ENCODE data around the gene NXPH1. TPM values are rescaled to one million over a fixed set of nuclear protein-coding genes. Genes with fewer than 3 reads are reported as not detected.

Gene NXPH1
- total and polyA plus RNA-seq, 5 donors = not detected

DNA sequence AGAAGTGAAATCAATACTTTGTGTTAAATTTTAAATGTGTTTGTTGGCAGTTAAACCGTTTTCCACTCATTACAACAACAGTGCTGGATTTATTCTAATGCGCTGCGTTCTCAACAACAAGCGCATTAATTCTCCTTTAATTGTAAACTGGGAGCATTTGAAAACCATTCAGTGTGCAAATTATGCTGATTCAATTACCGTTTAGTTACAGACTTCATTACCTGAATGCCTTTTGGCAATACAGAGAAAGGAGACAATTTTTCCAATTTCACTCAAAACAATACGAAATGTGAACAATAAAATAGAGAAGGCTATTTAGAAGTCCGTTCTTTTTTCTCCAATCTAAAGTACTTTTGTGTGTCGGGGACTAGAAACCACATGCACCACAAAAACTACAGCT lies 4.2 kb downstream of the NXPH1 start:
- no peak for DNase-seq
- H3K4me1 ChIP-seq (ENCODE audit: control insufficient read depth, insufficient read depth, low read length) = no peaks in the 10 kb centered on the region
- H3K9me3 ChIP-seq (ENCODE audit: control insufficient read depth, low read length) = peaks cover 2% of the 10 kb centered on the region
- no peak for ATAC-seq
- no peak overlapping the region for H3K4me3 ChIP-seq (ENCODE audit: low read length)
- peaks cover 2% of the 10 kb centered on the region for H3K27me3 ChIP-seq (ENCODE audit: control insufficient read depth, insufficient read depth)
- H3K27ac ChIP-seq (ENCODE audit: low read length) = no peak overlapping the region
- intact Hi-C loops (cut with DNase I) = no loop called here
- WGBS = 12% methylated on average over 8 of the region's 8 CpGs

DNA sequence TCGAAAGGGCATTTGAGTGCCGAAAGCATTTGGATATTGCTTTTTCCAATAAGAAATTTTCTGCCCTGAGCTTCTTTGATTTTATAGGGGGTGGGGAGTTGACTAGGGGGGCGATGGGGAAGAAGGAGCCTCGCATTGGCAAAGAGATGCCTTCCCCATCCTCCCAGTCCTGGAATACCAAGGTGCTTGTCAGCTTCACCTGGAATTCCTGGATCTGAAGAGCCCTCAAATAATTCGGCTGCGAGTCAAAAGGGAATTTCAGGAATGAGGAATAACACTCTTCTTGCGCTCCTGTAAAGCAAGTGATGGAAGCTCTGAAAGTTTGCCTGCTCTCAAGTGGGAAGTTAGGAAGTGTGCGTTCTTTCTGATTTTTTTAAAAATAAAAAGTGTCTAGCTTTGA lies 7.3 kb downstream of the NXPH1 start:
- H3K27me3 ChIP-seq (ENCODE audit: control insufficient read depth, insufficient read depth) = peaks cover 2% of the 10 kb centered on the region
- no peak for DNase-seq
- no peaks in the 10 kb centered on the region for H3K4me1 ChIP-seq (ENCODE audit: control insufficient read depth, insufficient read depth, low read length)
- H3K27ac ChIP-seq (ENCODE audit: low read length) = no peak overlapping the region
- ATAC-seq = no peak
- H3K4me3 ChIP-seq (ENCODE audit: low read length) = no peak overlapping the region
- intact Hi-C loops (cut with DNase I) = no loop called here
- WGBS = 12% methylated on average over 8 of the region's 8 CpGs
- peaks cover 2% of the 10 kb centered on the region for H3K9me3 ChIP-seq (ENCODE audit: control insufficient read depth, low read length)

DNA sequence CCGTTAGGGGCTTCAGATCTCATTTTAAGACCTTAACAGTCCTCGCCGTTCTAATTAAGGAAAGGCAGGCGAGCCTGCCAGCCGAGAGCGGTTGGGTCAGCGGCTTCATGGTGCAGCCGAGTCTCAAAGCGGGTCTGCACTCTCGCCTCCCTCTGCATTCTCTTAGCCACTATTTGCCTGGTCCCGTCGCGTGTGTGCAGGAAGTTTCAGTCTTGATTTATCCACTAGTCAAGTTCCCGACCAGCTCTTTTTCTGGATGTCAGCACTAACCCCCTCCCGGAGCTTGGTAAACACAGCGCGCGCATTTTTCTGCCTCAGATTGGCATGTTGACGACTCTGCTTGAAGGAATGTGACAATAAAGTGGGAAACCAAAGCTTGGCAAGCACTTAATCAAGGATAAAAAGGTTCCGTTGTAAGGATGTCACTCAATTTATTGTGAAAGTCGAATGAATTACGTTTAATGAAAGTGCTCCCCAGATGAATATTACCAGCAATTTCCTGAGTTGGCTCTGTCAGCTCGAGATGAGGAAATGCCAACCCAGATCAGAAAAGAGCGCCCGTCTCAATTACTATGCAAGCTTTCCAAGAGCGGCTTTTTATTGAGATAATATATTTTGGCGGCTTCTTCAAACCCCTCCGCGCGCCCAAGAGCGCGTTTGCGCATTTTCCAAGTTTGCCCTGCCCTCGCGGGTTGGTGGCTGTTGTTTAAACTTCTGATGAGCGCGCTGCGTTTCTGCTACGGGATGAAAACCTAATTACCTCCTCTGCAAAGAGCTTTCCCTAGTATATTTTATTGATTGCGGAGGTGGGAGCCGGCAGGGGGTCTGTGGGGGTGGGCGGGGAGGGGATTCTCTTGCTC lies 7.9 kb downstream of the NXPH1 start:
- intact Hi-C loops (cut with DNase I) = no loop called here
- H3K27me3 ChIP-seq (ENCODE audit: control insufficient read depth, insufficient read depth) = peaks cover 2% of the 10 kb centered on the region
- WGBS = 4% methylated on average over 42 of the region's 42 CpGs
- ATAC-seq = no peak
- H3K27ac ChIP-seq (ENCODE audit: low read length) = no peak overlapping the region
- H3K9me3 ChIP-seq (ENCODE audit: control insufficient read depth, low read length) = peaks cover 2% of the 10 kb centered on the region
- H3K4me1 ChIP-seq (ENCODE audit: control insufficient read depth, insufficient read depth, low read length) = no peaks in the 10 kb centered on the region
- no peak for DNase-seq
- no peak overlapping the region for H3K4me3 ChIP-seq (ENCODE audit: low read length)

DNA sequence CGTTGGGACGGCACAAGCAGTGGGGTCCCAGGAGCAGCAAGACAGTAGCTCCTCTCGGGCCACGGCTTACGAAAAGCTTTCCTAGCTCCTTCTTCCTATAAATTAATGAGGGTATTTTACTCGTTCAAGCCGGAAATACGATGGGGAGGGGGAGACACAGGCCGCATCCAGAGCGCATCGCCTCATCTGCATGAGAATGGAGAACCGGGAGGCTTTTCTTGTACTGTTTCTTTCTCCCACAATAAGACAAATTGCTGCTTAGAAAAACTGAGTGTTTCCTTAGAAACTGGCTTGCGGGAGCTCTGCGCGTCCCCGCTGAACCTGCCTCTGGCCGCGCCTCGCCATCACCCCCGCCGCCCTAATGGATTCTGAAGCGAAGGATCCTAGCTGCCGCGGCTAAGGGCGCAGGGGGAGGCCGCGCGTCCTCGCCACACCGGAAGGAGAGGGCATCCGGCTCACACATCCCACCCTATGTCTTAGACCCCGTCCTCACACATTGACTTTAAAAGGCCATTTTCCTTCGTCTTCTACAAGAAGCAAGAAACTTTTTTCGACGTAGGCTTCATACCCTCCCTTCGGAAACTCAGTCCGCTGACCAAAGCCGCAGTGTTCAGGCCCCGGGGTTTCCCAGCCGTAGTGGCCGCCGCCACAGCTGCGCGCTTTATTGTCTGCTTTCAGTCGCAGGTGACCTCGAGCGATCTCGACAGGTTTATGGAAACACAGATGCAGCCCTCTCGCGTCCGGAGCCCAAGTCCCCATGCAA lies 8.8 kb downstream of the NXPH1 start:
- ATAC-seq = no peak
- 3% methylated on average over 51 of the region's 51 CpGs for WGBS
- intact Hi-C loops (cut with DNase I) = no loop called here
- peaks cover 2% of the 10 kb centered on the region for H3K9me3 ChIP-seq (ENCODE audit: control insufficient read depth, low read length)
- no peak overlapping the region for H3K27ac ChIP-seq (ENCODE audit: low read length)
- peaks cover 2% of the 10 kb centered on the region for H3K27me3 ChIP-seq (ENCODE audit: control insufficient read depth, insufficient read depth)
- H3K4me1 ChIP-seq (ENCODE audit: control insufficient read depth, insufficient read depth, low read length) = no peaks in the 10 kb centered on the region
- DNase-seq = no peak
- H3K4me3 ChIP-seq (ENCODE audit: low read length) = no peak overlapping the region

DNA sequence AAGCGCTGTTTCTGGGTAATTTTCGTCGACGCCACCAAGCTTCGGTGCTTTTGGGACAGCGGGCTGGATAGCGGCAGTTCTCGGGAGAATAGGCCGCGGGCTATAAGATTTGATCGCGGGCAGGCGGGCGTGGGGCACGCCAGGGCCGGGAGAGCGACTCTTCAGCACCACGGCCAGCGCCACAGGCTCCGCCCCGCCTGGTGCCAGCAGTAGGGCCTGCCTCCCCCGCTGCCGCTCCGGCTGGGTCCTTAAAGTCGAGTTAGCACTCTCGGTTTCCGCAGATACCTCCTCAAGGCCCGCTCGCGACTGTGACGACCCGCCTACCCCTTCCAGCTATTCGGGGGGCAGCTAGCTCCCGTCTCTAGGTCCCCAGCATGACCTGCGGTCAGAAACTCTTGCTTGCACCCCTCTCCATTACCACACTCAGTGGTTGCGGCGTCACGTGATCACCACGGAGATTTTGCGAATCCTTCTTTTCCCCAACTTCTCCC lies 9.4 kb downstream of the NXPH1 start:
- DNase-seq (peak; percentile 62 to 85 (median 79)), ATAC-seq (peak; percentile 81 to 83)
- peaks cover 2% of the 10 kb centered on the region for H3K9me3 ChIP-seq (ENCODE audit: control insufficient read depth, low read length)
- intact Hi-C loops (cut with DNase I) = no loop called here
- no peak overlapping the region for H3K27ac ChIP-seq (ENCODE audit: low read length)
- H3K4me3 ChIP-seq (ENCODE audit: low read length) = peak overlapping the region; percentile 3
- 2% methylated on average over 40 of the region's 40 CpGs for WGBS
- H3K27me3 ChIP-seq (ENCODE audit: control insufficient read depth, insufficient read depth) = peaks cover 2% of the 10 kb centered on the region
- no peaks in the 10 kb centered on the region for H3K4me1 ChIP-seq (ENCODE audit: control insufficient read depth, insufficient read depth, low read length)

DNA sequence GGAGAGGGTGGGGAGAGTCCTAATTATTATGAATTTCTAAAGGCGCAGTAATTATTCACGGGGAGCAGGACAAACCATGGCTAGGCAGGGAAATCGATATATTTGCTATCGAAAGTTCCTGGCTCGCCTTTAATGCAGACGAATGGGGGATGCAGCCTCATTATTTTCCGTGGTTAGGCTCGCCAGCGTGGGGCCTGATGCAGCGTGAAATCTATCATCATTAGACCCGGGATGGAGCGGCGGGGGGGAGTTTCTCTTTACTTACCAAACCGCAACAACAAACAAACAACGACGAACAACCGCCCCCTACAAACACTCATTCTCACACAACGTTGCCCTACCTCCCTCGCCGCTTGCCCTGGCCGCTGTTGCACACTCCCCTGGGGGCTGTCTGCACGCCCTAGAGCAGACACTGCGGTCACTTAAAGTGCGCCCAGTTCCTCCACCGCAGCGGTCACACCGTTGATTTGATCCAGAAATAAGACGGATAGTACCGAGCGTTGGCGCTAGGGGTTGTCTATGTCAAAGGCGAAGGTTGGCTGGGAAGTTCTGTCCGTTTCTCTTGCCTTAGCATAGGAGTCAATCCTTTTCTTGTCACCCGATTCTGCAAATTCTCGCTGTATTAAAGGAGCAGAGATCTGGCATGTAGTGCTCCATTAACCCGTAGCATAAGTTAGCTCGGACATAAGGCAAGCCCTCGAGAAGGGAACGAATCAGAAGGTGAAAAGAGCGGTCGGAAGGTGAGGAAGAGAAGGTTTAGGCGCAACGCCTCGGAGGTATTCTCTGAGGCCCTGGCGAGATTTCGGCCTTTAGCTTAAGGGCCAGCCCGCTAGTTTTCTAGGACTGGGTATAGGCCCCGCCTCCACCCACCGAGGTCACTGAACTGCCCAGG lies 10.4 kb downstream of the NXPH1 start:
- DNase-seq (no peak), ATAC-seq (no peak)
- H3K9me3 ChIP-seq (ENCODE audit: control insufficient read depth, low read length) = peaks cover 2% of the 10 kb centered on the region
- H3K27me3 ChIP-seq (ENCODE audit: control insufficient read depth, insufficient read depth) = peaks cover 2% of the 10 kb centered on the region
- intact Hi-C loops (cut with DNase I) = no loop called here
- WGBS = 4% methylated on average over 49 of the region's 49 CpGs
- H3K27ac ChIP-seq (ENCODE audit: low read length) = no peak overlapping the region
- H3K4me1 ChIP-seq (ENCODE audit: control insufficient read depth, insufficient read depth, low read length) = no peaks in the 10 kb centered on the region
- no peak overlapping the region for H3K4me3 ChIP-seq (ENCODE audit: low read length)

DNA sequence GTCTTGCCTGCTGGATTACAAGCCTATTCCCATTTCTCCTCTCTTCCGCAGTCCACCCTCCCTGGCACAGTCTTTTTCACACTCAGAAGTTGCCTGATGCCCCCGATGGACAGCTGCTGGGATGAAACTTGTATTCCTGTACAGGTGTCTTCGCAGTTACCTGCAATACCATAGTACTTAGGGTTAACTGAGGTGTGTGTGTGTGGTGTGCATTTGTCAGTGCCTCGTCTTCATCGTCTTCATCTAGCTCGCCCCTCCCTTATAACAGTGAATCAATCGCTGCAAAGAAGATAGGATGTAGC lies 11.0 kb downstream of the NXPH1 start:
- H3K27me3 ChIP-seq (ENCODE audit: control insufficient read depth, insufficient read depth) = peaks cover 2% of the 10 kb centered on the region
- H3K27ac ChIP-seq (ENCODE audit: low read length) = no peak overlapping the region
- H3K4me1 ChIP-seq (ENCODE audit: control insufficient read depth, insufficient read depth, low read length) = no peaks in the 10 kb centered on the region
- no peak for ATAC-seq
- intact Hi-C loops (cut with DNase I) = no loop called here
- DNase-seq = no peak
- WGBS = 39% methylated on average over 7 of the region's 7 CpGs
- H3K4me3 ChIP-seq (ENCODE audit: low read length) = no peak overlapping the region
- H3K9me3 ChIP-seq (ENCODE audit: control insufficient read depth, low read length) = peaks cover 2% of the 10 kb centered on the region

DNA sequence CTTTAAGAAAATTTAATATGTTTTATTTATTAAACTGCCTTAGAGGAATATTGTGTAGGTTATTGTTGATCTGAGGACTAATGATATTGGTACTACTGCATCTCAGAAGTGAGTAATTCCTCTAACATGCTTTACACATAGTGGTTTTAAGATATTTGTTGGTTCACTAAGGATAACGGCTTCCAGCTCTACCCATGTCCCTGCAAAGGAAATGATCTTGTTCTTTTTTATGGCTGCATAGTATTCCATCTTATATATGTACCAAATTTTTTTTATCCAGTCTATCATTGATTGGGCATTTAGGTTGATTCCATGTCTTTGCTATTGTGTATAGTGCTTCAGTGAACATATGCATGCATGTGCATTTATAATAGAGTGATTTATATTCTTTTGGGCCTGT lies 20.1 kb downstream of the NXPH1 start:
- H3K27ac ChIP-seq (ENCODE audit: low read length) = no peak overlapping the region
- no peak overlapping the region for H3K4me3 ChIP-seq (ENCODE audit: low read length)
- ATAC-seq (no peak), DNase-seq (no peak)
- no peaks in the 10 kb centered on the region for H3K27me3 ChIP-seq (ENCODE audit: control insufficient read depth, insufficient read depth)
- H3K4me1 ChIP-seq (ENCODE audit: control insufficient read depth, insufficient read depth, low read length) = no peaks in the 10 kb centered on the region
- 52% methylated on average over 1 of the region's 1 CpG for WGBS
- intact Hi-C loops (cut with DNase I) = no loop called here
- H3K9me3 ChIP-seq (ENCODE audit: control insufficient read depth, low read length) = no peaks in the 10 kb centered on the region

DNA sequence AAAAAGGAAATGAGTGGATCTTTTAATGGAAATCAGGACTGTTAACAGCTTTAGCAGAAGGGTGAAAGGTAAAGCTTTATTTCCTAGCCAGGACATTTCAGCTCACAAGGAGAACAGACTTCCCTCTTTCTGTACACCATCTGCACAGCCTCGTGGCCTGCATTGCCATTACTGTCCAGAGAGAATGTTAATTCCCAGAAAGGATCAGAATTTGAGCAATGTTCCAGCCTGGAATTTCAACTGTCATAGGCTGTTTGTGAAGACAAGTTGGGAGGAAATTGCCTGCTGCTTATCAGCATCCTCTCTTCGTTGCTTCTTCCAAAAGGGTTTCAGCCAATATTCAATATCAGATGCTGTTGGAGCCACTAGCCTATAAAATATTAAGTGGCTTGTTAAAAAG lies 22.0 kb downstream of the NXPH1 start:
- no peak for DNase-seq
- intact Hi-C loops (cut with DNase I) = no loop called here
- 25% methylated on average over 2 of the region's 2 CpGs for WGBS
- Histone ChIP-seq H3K4me3 (ENCODE audit: low read length) (no peak overlapping the region), H3K27me3 (ENCODE audit: control insufficient read depth, insufficient read depth) (no peaks in the 10 kb centered on the region), H3K9me3 (ENCODE audit: control insufficient read depth, low read length) (no peaks in the 10 kb centered on the region), H3K4me1 (ENCODE audit: control insufficient read depth, insufficient read depth, low read length) (no peaks in the 10 kb centered on the region), H3K27ac (ENCODE audit: low read length) (no peak overlapping the region)
- no peak for ATAC-seq

DNA sequence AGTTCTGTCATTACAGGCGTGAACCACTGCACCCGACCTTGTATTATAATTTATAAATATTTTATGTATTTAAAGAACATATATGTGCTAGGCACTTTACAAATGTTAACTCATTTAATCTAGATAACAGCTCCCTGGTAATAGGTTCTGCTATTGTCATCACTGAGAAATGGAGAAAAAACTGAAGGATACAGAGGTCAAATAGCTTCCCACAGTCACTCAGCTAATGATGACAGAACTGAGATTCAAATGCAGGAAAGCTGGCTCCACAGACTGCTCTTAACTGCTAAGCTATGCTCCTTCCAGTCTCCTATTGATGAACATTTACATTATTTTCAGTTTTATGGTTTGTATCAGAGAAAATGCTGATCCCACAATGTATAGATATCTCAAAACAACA lies 28.9 kb downstream of the NXPH1 start:
- H3K9me3 ChIP-seq (ENCODE audit: control insufficient read depth, low read length) = no peaks in the 10 kb centered on the region
- no peak for ATAC-seq
- no peak overlapping the region for H3K27ac ChIP-seq (ENCODE audit: low read length)
- 86% methylated on average over 2 of the region's 2 CpGs for WGBS
- H3K27me3 ChIP-seq (ENCODE audit: control insufficient read depth, insufficient read depth) = no peaks in the 10 kb centered on the region
- no peaks in the 10 kb centered on the region for H3K4me1 ChIP-seq (ENCODE audit: control insufficient read depth, insufficient read depth, low read length)
- no peak overlapping the region for H3K4me3 ChIP-seq (ENCODE audit: low read length)
- no peak for DNase-seq
- intact Hi-C loops (cut with DNase I) = no loop called here

DNA sequence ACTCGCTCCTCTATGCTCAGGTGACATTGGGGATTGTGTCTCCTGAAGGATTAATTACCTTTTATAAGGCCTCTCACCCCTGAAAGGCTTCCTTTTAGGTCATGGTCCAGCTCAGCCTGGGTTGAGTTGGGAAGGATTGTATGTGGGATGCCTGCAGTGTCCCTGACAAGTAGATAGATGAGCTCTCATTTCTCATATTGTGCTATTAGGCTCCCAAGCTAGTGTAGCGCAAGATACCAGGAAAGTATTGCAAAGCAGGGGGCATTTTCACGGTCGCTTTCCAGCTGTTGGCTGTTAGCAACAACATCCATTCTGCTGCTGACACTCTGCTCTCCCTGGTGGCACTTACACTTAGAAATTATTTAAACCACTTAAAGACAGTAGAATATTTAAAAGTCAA lies 31.9 kb downstream of the NXPH1 start:
- Histone ChIP-seq H3K9me3 (ENCODE audit: control insufficient read depth, low read length) (no peaks in the 10 kb centered on the region), H3K4me1 (ENCODE audit: control insufficient read depth, insufficient read depth, low read length) (no peaks in the 10 kb centered on the region), H3K27ac (ENCODE audit: low read length) (no peak overlapping the region), H3K4me3 (ENCODE audit: low read length) (no peak overlapping the region), H3K27me3 (ENCODE audit: control insufficient read depth, insufficient read depth) (no peaks in the 10 kb centered on the region)
- DNase-seq (no peak), ATAC-seq (no peak)
- intact Hi-C loops (cut with DNase I) = no loop called here
- WGBS = 66% methylated on average over 4 of the region's 4 CpGs

All from right cardiac atrium (tissue), 5 donors.